Stomach (tissue), 9 donors: Measurements from ENCODE around the gene ZNF280D. TPM values are rescaled to one million over a fixed set of nuclear protein-coding genes. Genes with fewer than 3 reads are reported as not detected.

Source experiments
- DNase-seq, 2 donors: peaks; one replicate each; pipeline versions ENCODE4 v3.0.0 to v3.0.0-alpha.2; 2013 to 2019
- H3K27ac ChIP-seq, 5 donors: fragments of 200-600 bp in 4 of 5; sonication (generic) in 4 of 5; one replicate each; pipeline ENCODE4 v1.5.1; 2013 to 2019; ENCODE audit warnings: mild to moderate bottlenecking in 1 of 5, moderate library complexity in 1 of 5
- H3K27me3 ChIP-seq, 3 donors: fragments of 200-600 bp; sonication (generic); one replicate each; pipeline ENCODE4 v1.5.1; 2017 to 2019; ENCODE audit warnings: mixed run types in 1 of 3
- H3K36me3 ChIP-seq, 4 donors: fragments of 200-600 bp; sonication (generic); 1 replicate in 3 of 4; 2 replicates in 1 of 4; pipeline ENCODE4 v1.5.1; 2016 to 2019
- H3K4me1 ChIP-seq, 4 donors: fragments of 200-600 bp; sonication (generic); one replicate each; pipeline ENCODE4 v1.5.1; 2016 to 2019
- H3K4me3 ChIP-seq, 4 donors: fragments of 200-600 bp; sonication (generic) in 3 of 4; one replicate each; pipeline ENCODE4 v1.5.1; 2016 to 2019; ENCODE audit warnings: mild to moderate bottlenecking in 1 of 4
- H3K9me3 ChIP-seq, 4 donors: fragments of 200-600 bp; sonication (generic); one replicate each; pipeline ENCODE4 v1.5.1; 2016 to 2019
- EP300 ChIP-seq: sonication (generic); formaldehyde crosslinking; IDR thresholded peaks from one replicate; pipeline ENCODE4 v1.6.1; 2017; ENCODE audit warnings: antibody characterized with exemption
- POLR2A ChIP-seq, 4 donors: fragments of 450-650 bp; IDR thresholded peaks; one replicate each; pipeline ENCODE4 v1.6.1; 2016; ENCODE audit warnings: antibody characterized with exemption in 4 of 4, control low read depth in 2 of 4, mild to moderate bottlenecking in 1 of 4, moderate library complexity in 1 of 4
- POLR2AphosphoS5 ChIP-seq, 3 donors: sonication (generic); formaldehyde crosslinking; IDR thresholded peaks; one replicate each; pipeline ENCODE4 v1.6.1; 2016; ENCODE audit warnings: antibody characterized with exemption in 3 of 3
- WGBS, 5 donors: extraction: QIAGEN DNeasy Blood & Tissue Kit in 3 of 5; methylation state at CpG; one replicate each; pipeline versions ENCODE4 v1.1.5 to v1.1.7; 2013 to 2018; 5-methylcytosine and 5-hydroxymethylcytosine counted together
- intact Hi-C: fragments of 100-400 bp; cut with DNase I; formaldehyde crosslinking; loops from one replicate; pipeline ENCODE4 v1.15.1; 2023; ENCODE audit warnings: low total_unique reads
- polyA plus RNA-seq, 3 donors: library from polyadenylated mRNA; stranded (reverse); fragments of 200-250 nt; gene quantifications; one replicate each; pipeline ENCODE4 v1.2.3, GENCODE V29; 2013
- total RNA-seq, 5 donors: library from RNA; depleted of rRNA; stranded (reverse); fragments of >200 nt; gene quantifications; one replicate each; pipeline versions ENCODE4 v1.1.0 to v1.2.3, GENCODE V29; 2014 to 2016
- TF ChIP-seq, protein P1 (sequence below), 7 experiments: fragments of 450-650 bp in 4 of 7; fragments of 200-600 bp in 3 of 7; sonication (generic) in 3 of 7; IDR thresholded peaks; one replicate each; pipeline ENCODE4 v1.5.1; 2016 to 2019; ENCODE audit warnings: antibody characterized with exemption in 7 of 7, control low read depth in 2 of 7, mild to moderate bottlenecking in 1 of 7
- donor health status: healthy with polysubstance abuse.
- donor health status: Bipolar disorder and iron deficiency.
- donor health status: healthy.

ZNF280D gene
- total and polyA plus RNA-seq, 8 donors: 7.6 to 142 (median 33.3) TPM

DNA sequence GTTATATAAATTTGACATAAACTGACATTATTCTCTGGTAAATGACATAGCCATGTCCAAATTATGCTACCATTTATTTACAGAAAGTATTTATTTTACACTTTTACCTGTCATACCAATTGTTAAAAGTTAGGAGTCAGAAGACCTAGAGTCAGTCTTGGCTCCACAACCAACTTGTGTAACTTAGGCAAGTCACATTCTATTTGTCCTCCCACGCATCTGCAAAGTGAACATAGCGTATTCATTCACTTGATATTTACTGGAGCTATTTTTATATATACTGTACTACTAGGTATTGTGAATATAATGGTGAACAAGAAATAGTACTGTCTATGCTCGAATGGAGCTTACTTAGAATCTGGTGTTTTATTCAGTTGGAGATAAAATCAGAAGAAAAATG, 78.7 kb downstream of the ZNF280D start:
- no peaks in the 10 kb centered on the region for H3K4me1 ChIP-seq
- H3K9me3 ChIP-seq: no peaks in the 10 kb centered on the region
- intact Hi-C loops: no loop called here
- no peak overlapping the region for H3K27ac ChIP-seq
- H3K36me3 ChIP-seq: peaks cover 0 to 46% (median 25%) of the 10 kb centered on the region in 4 donors
- WGBS, 5 donors: 88 to 97% (median 93%) methylated on average over 3 of the region's 3 CpGs
- TF ChIP-seq POLR2A (IDR thresholded peaks at IDR 0.05) (no peak), EP300 (no peak), POLR2AphosphoS5 (IDR thresholded peaks at IDR 0.05) (no peak)
- TF ChIP-seq, protein P1, sequence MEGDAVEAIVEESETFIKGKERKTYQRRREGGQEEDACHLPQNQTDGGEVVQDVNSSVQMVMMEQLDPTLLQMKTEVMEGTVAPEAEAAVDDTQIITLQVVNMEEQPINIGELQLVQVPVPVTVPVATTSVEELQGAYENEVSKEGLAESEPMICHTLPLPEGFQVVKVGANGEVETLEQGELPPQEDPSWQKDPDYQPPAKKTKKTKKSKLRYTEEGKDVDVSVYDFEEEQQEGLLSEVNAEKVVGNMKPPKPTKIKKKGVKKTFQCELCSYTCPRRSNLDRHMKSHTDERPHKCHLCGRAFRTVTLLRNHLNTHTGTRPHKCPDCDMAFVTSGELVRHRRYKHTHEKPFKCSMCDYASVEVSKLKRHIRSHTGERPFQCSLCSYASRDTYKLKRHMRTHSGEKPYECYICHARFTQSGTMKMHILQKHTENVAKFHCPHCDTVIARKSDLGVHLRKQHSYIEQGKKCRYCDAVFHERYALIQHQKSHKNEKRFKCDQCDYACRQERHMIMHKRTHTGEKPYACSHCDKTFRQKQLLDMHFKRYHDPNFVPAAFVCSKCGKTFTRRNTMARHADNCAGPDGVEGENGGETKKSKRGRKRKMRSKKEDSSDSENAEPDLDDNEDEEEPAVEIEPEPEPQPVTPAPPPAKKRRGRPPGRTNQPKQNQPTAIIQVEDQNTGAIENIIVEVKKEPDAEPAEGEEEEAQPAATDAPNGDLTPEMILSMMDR (IDR thresholded peaks at IDR 0.05): no peak
- DNase-seq: no peak
- no peak overlapping the region for H3K4me3 ChIP-seq
- no peaks in the 10 kb centered on the region for H3K27me3 ChIP-seq

DNA sequence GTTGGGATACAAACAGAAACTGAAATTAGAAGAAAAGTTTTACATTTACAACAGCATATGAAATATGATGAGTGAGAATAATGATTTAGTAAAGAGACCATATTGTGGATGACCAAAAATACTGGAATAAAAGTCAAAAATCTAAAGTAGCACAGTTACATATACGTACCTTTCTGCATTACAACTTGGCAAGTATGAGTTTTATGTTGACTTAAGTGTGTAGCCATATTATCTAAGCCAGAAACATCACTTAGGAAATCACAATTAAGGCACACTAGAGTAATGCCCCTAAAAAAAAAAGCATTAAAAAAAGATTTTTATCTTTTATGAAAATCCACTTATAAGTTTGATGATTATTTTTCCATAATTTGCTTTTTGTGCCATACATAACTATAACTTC, 79.1 kb downstream of the ZNF280D start:
- intact Hi-C loops: no loop called here
- Histone ChIP-seq H3K27me3 (no peaks in the 10 kb centered on the region), H3K9me3 (no peaks in the 10 kb centered on the region), H3K4me3 (no peak overlapping the region), H3K27ac (no peak overlapping the region), H3K36me3 (peaks cover 0 to 44% (median 24%) of the 10 kb centered on the region in 4 donors), H3K4me1 (no peaks in the 10 kb centered on the region)
- TF ChIP-seq POLR2A (IDR thresholded peaks at IDR 0.05) (no peak), EP300 (no peak), POLR2AphosphoS5 (IDR thresholded peaks at IDR 0.05) (no peak)
- TF ChIP-seq, protein P1 (IDR thresholded peaks at IDR 0.05): no peak
- DNase-seq: no peak
- WGBS, 5 donors: 86 to 96% (median 91%) methylated on average over 1 of the region's 1 CpG

DNA sequence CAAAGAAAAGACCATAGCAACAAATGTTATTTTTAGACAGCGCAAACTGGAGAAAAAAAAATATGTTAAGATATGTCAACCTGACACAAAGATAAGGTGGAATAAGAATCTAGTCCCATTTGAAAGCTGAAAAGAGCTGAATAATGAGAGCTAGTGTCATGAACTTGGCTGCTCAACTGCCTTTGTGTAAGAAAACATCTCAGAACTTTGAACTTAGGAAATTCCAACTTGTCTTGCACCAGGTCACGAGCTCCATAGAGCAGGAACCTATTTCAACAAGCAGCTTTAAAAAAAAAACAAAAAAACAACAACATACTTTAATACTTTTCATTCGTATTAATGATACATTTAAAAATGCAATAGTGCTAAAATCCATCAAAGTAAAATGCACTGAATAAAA, 79.5 kb downstream of the ZNF280D start:
- WGBS, 5 donors: 81 to 96% (median 87%) methylated on average over 3 of the region's 3 CpGs
- intact Hi-C loops: no loop called here
- H3K36me3 ChIP-seq: peaks cover 0 to 44% (median 24%) of the 10 kb centered on the region in 4 donors

DNA sequence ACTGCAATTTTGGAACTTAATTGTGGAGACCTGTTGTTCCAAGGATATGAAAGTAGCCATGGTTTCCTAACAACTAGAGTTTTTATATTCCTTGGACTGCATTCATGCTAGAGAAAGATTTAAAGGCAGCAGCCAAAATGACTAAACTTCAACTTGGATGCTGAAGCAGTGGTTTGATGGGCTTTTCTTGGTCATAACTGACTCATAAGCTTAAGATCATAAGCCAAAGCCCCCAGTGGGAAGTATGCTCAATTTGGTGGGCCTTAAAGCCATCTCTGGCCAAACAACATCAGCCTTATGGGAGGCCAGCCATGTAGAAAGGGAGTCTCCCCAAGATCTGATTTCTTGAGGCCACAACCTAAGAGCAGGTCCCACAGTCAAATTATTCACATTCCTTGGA, 80.2 kb downstream of the ZNF280D start:
- no peak overlapping the region for H3K27ac ChIP-seq
- H3K4me1 ChIP-seq: no peaks in the 10 kb centered on the region
- H3K9me3 ChIP-seq: no peaks in the 10 kb centered on the region
- no peak for TF ChIP-seq EP300
- TF ChIP-seq, protein P1 (IDR thresholded peaks at IDR 0.05): no peak
- TF ChIP-seq POLR2AphosphoS5 (IDR thresholded peaks at IDR 0.05): no peak
- no peak for TF ChIP-seq POLR2A (IDR thresholded peaks at IDR 0.05)
- DNase-seq: peak in 1 of 2 donors; percentile 18
- peaks cover 0 to 41% (median 26%) of the 10 kb centered on the region in 4 donors for H3K36me3 ChIP-seq
- no peak overlapping the region for H3K4me3 ChIP-seq
- H3K27me3 ChIP-seq: no peaks in the 10 kb centered on the region
- intact Hi-C loops: no loop called here

More for the DNA sequence above, 79.5 kb downstream of the ZNF280D start:
- TF ChIP-seq, protein P1 (IDR thresholded peaks at IDR 0.05): no peak
- TF ChIP-seq POLR2AphosphoS5 (IDR thresholded peaks at IDR 0.05) (no peak), POLR2A (IDR thresholded peaks at IDR 0.05) (no peak), EP300 (no peak)
- Histone ChIP-seq H3K27ac (no peak overlapping the region), H3K4me1 (no peaks in the 10 kb centered on the region), H3K9me3 (no peaks in the 10 kb centered on the region), H3K4me3 (no peak overlapping the region), H3K27me3 (no peaks in the 10 kb centered on the region)
- peak in 1 of 2 donors; percentile 10 for DNase-seq
